ENCODE data around the gene CPEB4.

CPEB4 gene

GRCh38 chr5:173895401-173896165, 7.4 kb downstream of the CPEB4 start:
- TF ChIP-seq CTCF (IDR thresholded peaks at IDR 0.05; ENCODE audit: low read depth, low read length, missing control alignments), result no peak
- no peak overlapping the region for H3K4me3 ChIP-seq (replicated peaks; ENCODE audit: low read depth, low read length)
- no peak for DNase-seq (ENCODE audit: extremely low read depth, low read depth)

- H3K4me3 ChIP-seq (replicated peaks; ENCODE audit: low read depth, low read length), result no peak overlapping the region
- TF ChIP-seq CTCF (IDR thresholded peaks at IDR 0.05; ENCODE audit: low read depth, low read length, missing control alignments), result no peak
- DNase-seq (ENCODE audit: extremely low read depth, low read depth), result no peak
Measured at GRCh38 chr5:173896631-173897030, 8.5 kb downstream of the CPEB4 start.

- H3K4me3 ChIP-seq (replicated peaks; ENCODE audit: low read depth, low read length), result no peak overlapping the region
- no peak for TF ChIP-seq CTCF (IDR thresholded peaks at IDR 0.05; ENCODE audit: low read depth, low read length, missing control alignments)
- no peak for DNase-seq (ENCODE audit: extremely low read depth, low read depth)
Measured at GRCh38 chr5:173901705-173902104, 13.6 kb downstream of the CPEB4 start.

GRCh38 chr5:173902334-173902733, 14.2 kb downstream of the CPEB4 start:
- no peak overlapping the region for H3K4me3 ChIP-seq (replicated peaks; ENCODE audit: low read depth, low read length)
- no peak for DNase-seq (ENCODE audit: extremely low read depth, low read depth)
- no peak for TF ChIP-seq CTCF (IDR thresholded peaks at IDR 0.05; ENCODE audit: low read depth, low read length, missing control alignments)

- TF ChIP-seq CTCF (IDR thresholded peaks at IDR 0.05; ENCODE audit: low read depth, low read length, missing control alignments), result no peak
- no peak overlapping the region for H3K4me3 ChIP-seq (replicated peaks; ENCODE audit: low read depth, low read length)
- DNase-seq (ENCODE audit: extremely low read depth, low read depth), result no peak
Measured at GRCh38 chr5:173902743-173903142, 14.6 kb downstream of the CPEB4 start.

GRCh38 chr5:173903396-173904140, 15.4 kb downstream of the CPEB4 start:
- H3K4me3 ChIP-seq (replicated peaks; ENCODE audit: low read depth, low read length), result no peak overlapping the region
- TF ChIP-seq CTCF (IDR thresholded peaks at IDR 0.05; ENCODE audit: low read depth, low read length, missing control alignments), result no peak
- DNase-seq (ENCODE audit: extremely low read depth, low read depth), result no peak
